Endothelial cell of umbilical vein (primary cell): ENCODE measurements around the gene TMEM184B. TPM values are rescaled to one million over a fixed set of nuclear protein-coding genes. Genes with fewer than 3 reads are reported as not detected.

Experiments used
- BruUV-seq: library from RNA; stranded (reverse); fragments of 400-500 nt; replicated peaks from 2 replicates; lab custom pipeline; 2021; lab: Mats Ljungman, UMichigan
- CTCF ChIA-PET: fragments of 300-600, 350-600 bp; sonication (Branson Sonifier 250); formaldehyde crosslinking; loops from one replicate; lab custom pipeline; 2021; ENCODE audit warnings: antibody characterized with exemption, inconsistent platforms; lab: Charles Lee
- POLR2A ChIA-PET: fragments of 300-600, 350-600 bp; sonication (Branson Sonifier 250); formaldehyde crosslinking; loops from one replicate; lab custom pipeline; 2021; ENCODE audit warnings: antibody characterized with exemption, inconsistent platforms; lab: Charles Lee
- DNase-seq: peaks from one replicate; pipeline ENCODE4 v3.0.0-alpha.2; 2011; ENCODE audit warnings: low read depth, low spot score
- FAIRE-seq: peaks from 2 replicates; lab custom pipeline; 2011; peaks lifted over from hg19 to GRCh38; lab: Jason Lieb, UNC
- H2AFZ ChIP-seq: 2 replicates; pipeline ENCODE4 v1.6.0; 2012; ENCODE audit warnings: low read depth, low read length, control low read depth, inconsistent platforms
- H3K27ac ChIP-seq: 2 replicates; pipeline ENCODE4 v1.5.1; 2011; ENCODE audit warnings: low read depth, mild to moderate bottlenecking, control low read depth, low read length, moderate library complexity; ENCODE audit not compliant: insufficient read depth
- H3K27me3 ChIP-seq, 2 experiments: 2 replicates each; pipeline versions ENCODE4 v1.6.0 to v1.6.1; 2011; ENCODE audit warnings: low read length in 2 of 2, mixed read lengths in 1 of 2; ENCODE audit not compliant: control insufficient read depth in 2 of 2, insufficient read depth in 2 of 2
- H3K36me3 ChIP-seq, 2 experiments: 2 replicates in 1 of 2; 3 replicates in 1 of 2; pipeline ENCODE4 v1.5.1; 2011; ENCODE audit warnings: low read length in 2 of 2, mild to moderate bottlenecking in 1 of 2, moderate library complexity in 1 of 2; ENCODE audit not compliant: control insufficient read depth in 2 of 2, insufficient read depth in 2 of 2; ENCODE audit errors: extremely low read depth in 1 of 2
- H3K4me1 ChIP-seq: 3 replicates; pipeline ENCODE4 v1.5.1; 2011; ENCODE audit warnings: mild to moderate bottlenecking, low read length; ENCODE audit not compliant: control insufficient read depth, insufficient read depth; ENCODE audit errors: extremely low read depth
- H3K4me2 ChIP-seq: 2 replicates; pipeline ENCODE4 v1.6.1; 2011; ENCODE audit warnings: low read length, control low read depth, mixed read lengths; ENCODE audit not compliant: insufficient read depth
- H3K4me3 ChIP-seq, 3 experiments: fragments of 200-600 bp in 1 of 3; sonication (generic), shearing (Covaris generic) in 1 of 3; replicated peaks in 1 of 3; 2 replicates each; pipeline ENCODE4 v1.5.1; 2011 to 2016; ENCODE audit warnings: control low read depth in 3 of 3, low read length in 3 of 3, mild to moderate bottlenecking in 2 of 3, inconsistent platforms in 1 of 3, low read depth in 1 of 3, moderate library complexity in 1 of 3; ENCODE audit not compliant: insufficient read depth in 1 of 3
- H3K79me2 ChIP-seq: 2 replicates; pipeline ENCODE4 v1.6.0; 2012; ENCODE audit warnings: low read length, inconsistent platforms; ENCODE audit not compliant: control insufficient read depth, insufficient read depth
- H3K9ac ChIP-seq: replicated peaks from 2 replicates; pipeline ENCODE3; 2011; ENCODE audit warnings: low read length, control low read depth; ENCODE audit not compliant: insufficient read depth; ENCODE audit errors: extremely low read depth
- H3K9me1 ChIP-seq: replicated peaks from 3 replicates; pipeline ENCODE4 v1.6.0; 2011; ENCODE audit warnings: mild to moderate bottlenecking, low read length; ENCODE audit not compliant: control insufficient read depth, insufficient read depth; ENCODE audit errors: extremely low read depth
- H3K9me3 ChIP-seq: replicated peaks from 2 replicates; pipeline ENCODE4 v1.5.1; 2012; ENCODE audit warnings: low read length, inconsistent platforms; ENCODE audit not compliant: control insufficient read depth, insufficient read depth
- H4K20me1 ChIP-seq: replicated peaks from 2 replicates; pipeline ENCODE3; 2011; ENCODE audit warnings: mild to moderate bottlenecking, low read length; ENCODE audit not compliant: control insufficient read depth, insufficient read depth; ENCODE audit errors: extremely low read depth
- EZH2 ChIP-seq: IDR thresholded peaks from 2 replicates; pipeline ENCODE4 v1.6.1; 2012; ENCODE audit warnings: borderline replicate concordance, low read depth, mild to moderate bottlenecking, moderate library complexity, low read length, inconsistent platforms; ENCODE audit not compliant: severe bottlenecking
- FOS ChIP-seq: IDR thresholded peaks from 2 replicates; pipeline ENCODE4 v1.6.1; 2011; ENCODE audit warnings: mild to moderate bottlenecking, low read length, moderate library complexity, borderline replicate concordance; ENCODE audit not compliant: insufficient read depth
- GATA2 ChIP-seq: IDR thresholded peaks from 2 replicates; pipeline ENCODE4 v1.7.0; 2011; ENCODE audit warnings: low read depth, mild to moderate bottlenecking, moderate library complexity, mixed read lengths, low read length; ENCODE audit not compliant: insufficient read length, insufficient read depth
- JUN ChIP-seq: IDR thresholded peaks from 2 replicates; pipeline ENCODE4 v1.6.1; 2011; ENCODE audit warnings: borderline replicate concordance, low read depth; ENCODE audit not compliant: insufficient read length, insufficient read depth
- MYC ChIP-seq: IDR thresholded peaks from one replicate; pipeline ENCODE4 v1.6.1; 2011; ENCODE audit warnings: mild to moderate bottlenecking, low read depth, low read length
- POLR2A ChIP-seq: IDR thresholded peaks from 2 replicates; pipeline ENCODE4 v1.6.1; 2012; ENCODE audit warnings: low read depth, mild to moderate bottlenecking, control low read depth, low read length
- POLR2AphosphoS5 ChIP-seq: IDR thresholded peaks from 2 replicates; pipeline ENCODE4 v1.6.1; 2012; ENCODE audit warnings: low read depth, mild to moderate bottlenecking, control low read depth, low read length, moderate library complexity; ENCODE audit not compliant: insufficient read depth
- dilution Hi-C: fragments of 300-500 bp; cut with MboI; formaldehyde crosslinking; loops from one replicate; pipeline ENCODE4 v1.15.0; 2019; ENCODE audit warnings: low sequenced_read_pairs; ENCODE audit not compliant: extremely low pct_ligation_motif_present
- intact Hi-C: fragments of 100-400 bp; cut with micrococcal nuclease; formaldehyde crosslinking; loops from one replicate; pipeline ENCODE4 v1.10.0; 2022
- polyA plus RNA-seq, 4 experiments: library from polyadenylated mRNA; depleted of rRNA in 3 of 4; stranded (reverse) in 3 of 4; unstranded in 1 of 4; fragments of >200 nt; gene quantifications; 2 replicates each; pipeline versions ENCODE4 v1.2.1 to v1.2.3, GENCODE V29; 2011 to 2012; ENCODE audit warnings: missing spikeins in 1 of 4
- total RNA-seq: library from RNA; stranded (reverse); gene quantifications from 2 replicates; pipeline ENCODE4 v1.2.3, GENCODE V29; 2021
- TF ChIP-seq, protein P1 (sequence below): IDR thresholded peaks from 2 replicates; pipeline ENCODE4 v1.6.1; 2011; ENCODE audit not compliant: insufficient read depth, insufficient read length
- TF ChIP-seq, protein P2 (sequence below), 2 donors: IDR thresholded peaks; 1 replicate in 1 of 2; 2 replicates in 1 of 2; pipeline ENCODE4 v1.5.1; 2011; ENCODE audit warnings: low read length in 2 of 2, mild to moderate bottlenecking in 2 of 2, moderate library complexity in 2 of 2, control low read depth in 1 of 2, inconsistent platforms in 1 of 2, low read depth in 1 of 2; ENCODE audit not compliant: insufficient read depth in 1 of 2; ENCODE audit errors: extremely low read depth in 1 of 2

The TMEM184B gene
- total and polyA plus RNA-seq, 2 donors (not counting 3 experiments of a cell fraction or from before 2014, with no cell fraction given): 72.5 to 96.6 TPM

DNA sequence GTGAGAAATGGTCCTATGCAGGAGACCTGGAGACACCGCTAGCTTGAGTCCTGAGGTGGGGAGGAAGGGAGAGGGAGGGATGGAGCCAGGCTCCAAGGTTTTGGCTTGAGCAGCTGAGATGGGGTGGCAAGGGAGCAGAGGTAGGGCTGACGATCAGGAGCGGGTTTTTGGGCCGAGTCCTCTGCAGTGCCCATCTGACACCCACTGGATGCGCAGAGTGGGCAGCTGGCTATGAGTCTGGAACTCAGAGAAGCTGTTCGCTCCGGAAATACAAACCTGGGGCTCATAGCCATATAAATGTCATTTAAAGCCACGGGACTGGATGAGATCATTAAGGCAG, 71.5 kb downstream of the TMEM184B start:
- no peak for DNase-seq
- CTCF ChIA-PET: interaction anchor here (0.8 to 3.6 kb wide), 12 partner anchors 9 to 104 kb away, joined by 3 to 24 read pairs (median 5); no protein-coding TSS in a partner anchor
- Histone ChIP-seq H3K9me1 (no peaks in the 10 kb centered on the region), H3K9me3 (no peaks in the 10 kb centered on the region), H3K36me3 (peaks cover 0 to 4% of the 10 kb centered on the region in 2 experiments), H4K20me1 (no peaks in the 10 kb centered on the region), H3K27ac (peak overlapping the region; percentile 37), H3K27me3 (no peaks in the 10 kb centered on the region), H3K4me3 (peak overlapping the region in 2 of 3 experiments; percentile 27 to 29), H3K4me1 (peaks cover 24% of the 10 kb centered on the region), H3K4me2 (peak overlapping the region; percentile 73), H2AFZ (peak overlapping the region; percentile 61), H3K9ac (peak overlapping the region; percentile 50), H3K79me2 (peaks cover 40% of the 10 kb centered on the region)
- POLR2A ChIA-PET: interaction anchor here (0.8 to 2.0 kb wide), 8 partner anchors 9 to 87 kb away, joined by 3 to 8 read pairs (median 4); partner anchors contain the start of gene PLA2G6
- no peak for FAIRE-seq
- BruUV-seq: TSS peak; percentile 18
- dilution Hi-C loops: no loop called here
- TF ChIP-seq EZH2 (no peak), JUN (no peak), FOS (no peak), POLR2A (no peak), MYC (no peak), GATA2 (no peak), POLR2AphosphoS5 (no peak)
- TF ChIP-seq, protein P1, sequence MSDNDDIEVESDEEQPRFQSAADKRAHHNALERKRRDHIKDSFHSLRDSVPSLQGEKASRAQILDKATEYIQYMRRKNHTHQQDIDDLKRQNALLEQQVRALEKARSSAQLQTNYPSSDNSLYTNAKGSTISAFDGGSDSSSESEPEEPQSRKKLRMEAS: no peak
- TF ChIP-seq, protein P2, sequence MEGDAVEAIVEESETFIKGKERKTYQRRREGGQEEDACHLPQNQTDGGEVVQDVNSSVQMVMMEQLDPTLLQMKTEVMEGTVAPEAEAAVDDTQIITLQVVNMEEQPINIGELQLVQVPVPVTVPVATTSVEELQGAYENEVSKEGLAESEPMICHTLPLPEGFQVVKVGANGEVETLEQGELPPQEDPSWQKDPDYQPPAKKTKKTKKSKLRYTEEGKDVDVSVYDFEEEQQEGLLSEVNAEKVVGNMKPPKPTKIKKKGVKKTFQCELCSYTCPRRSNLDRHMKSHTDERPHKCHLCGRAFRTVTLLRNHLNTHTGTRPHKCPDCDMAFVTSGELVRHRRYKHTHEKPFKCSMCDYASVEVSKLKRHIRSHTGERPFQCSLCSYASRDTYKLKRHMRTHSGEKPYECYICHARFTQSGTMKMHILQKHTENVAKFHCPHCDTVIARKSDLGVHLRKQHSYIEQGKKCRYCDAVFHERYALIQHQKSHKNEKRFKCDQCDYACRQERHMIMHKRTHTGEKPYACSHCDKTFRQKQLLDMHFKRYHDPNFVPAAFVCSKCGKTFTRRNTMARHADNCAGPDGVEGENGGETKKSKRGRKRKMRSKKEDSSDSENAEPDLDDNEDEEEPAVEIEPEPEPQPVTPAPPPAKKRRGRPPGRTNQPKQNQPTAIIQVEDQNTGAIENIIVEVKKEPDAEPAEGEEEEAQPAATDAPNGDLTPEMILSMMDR (IDR thresholded peaks at IDR 0.05; ENCODE audit: extremely low read depth in 1 of 2, insufficient read depth in 1 of 2, low read depth in 1 of 2, low read length in 2 of 2): no peak
- intact Hi-C loops: loop anchor here (1.0 kb wide), 2 partner anchors 20 to 87 kb away; partner anchors contain the start of gene PLA2G6
